Subcutaneous adipose tissue (tissue), 4 donors: ENCODE data around the gene PRND. TPM values are rescaled to one million over a fixed set of nuclear protein-coding genes. Genes with fewer than 3 reads are reported as not detected.

Experiments
- CTCF ChIP-seq: fragments of 450-650 bp; IDR thresholded peaks from one replicate; pipeline ENCODE4 v1.5.1; 2016; ENCODE audit warnings: low read depth, mild to moderate bottlenecking, control low read depth, antibody characterized with exemption, moderate library complexity
- total RNA-seq, 4 donors: library from RNA; depleted of rRNA; stranded (reverse); fragments of >200 nt; gene quantifications; one replicate each; pipeline ENCODE4 v1.1.0, GENCODE V29; 2016

Gene PRND
- total RNA-seq, 4 donors from 2014 or later: not detected

GRCh38 chr20:4740774-4741431, 19.2 kb downstream of the PRND start:
- no peak for TF ChIP-seq CTCF

GRCh38 chr20:4748847-4749246, 27.1 kb downstream of the PRND start:
- TF ChIP-seq CTCF: no peak

- no peak for TF ChIP-seq CTCF
Observed at GRCh38 chr20:4749326-4749725, 27.6 kb downstream of the PRND start.

DNA sequence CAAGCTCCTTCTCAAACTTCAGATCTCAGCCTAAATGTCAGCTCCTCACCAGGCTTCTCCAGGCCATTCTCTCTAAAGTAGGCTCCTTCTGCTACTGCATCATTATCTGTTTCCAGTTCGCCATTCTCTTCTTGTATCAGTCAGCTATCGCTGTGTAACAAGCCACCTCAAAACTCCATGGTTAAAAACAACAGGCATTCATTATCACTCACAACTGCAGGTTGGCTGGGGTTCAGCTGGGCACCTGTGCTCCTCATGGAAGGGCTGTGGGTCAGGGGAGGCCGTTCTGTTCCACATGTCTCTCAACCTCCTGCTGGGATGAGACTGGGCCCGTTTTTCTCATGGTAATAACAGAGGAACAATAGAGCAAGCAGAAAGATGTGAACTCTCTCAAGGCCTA, 28.7 kb downstream of the PRND start:
- TF ChIP-seq CTCF: no peak

DNA sequence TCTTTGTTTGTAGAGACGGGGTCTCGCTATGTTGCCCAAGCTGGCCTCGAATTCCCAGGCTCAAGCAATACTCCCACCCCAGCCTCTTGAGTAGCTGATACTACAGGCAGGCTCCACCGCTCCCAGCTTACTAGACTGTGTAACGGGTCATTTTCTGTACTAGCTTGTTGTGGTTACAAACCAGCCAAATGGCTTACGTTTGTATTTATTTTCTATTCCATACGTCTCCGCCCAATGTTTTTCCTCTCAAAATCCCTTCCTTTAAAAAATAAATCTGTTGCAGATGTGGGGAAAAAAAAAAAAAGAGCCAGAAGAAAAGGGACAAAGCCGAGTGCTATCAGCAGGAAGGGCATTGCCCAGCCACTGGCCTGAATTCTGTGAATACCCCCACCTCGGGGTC, 41.6 kb downstream of the PRND start:
- no peak for TF ChIP-seq CTCF

GRCh38 chr20:4763723-4764510, 42.2 kb downstream of the PRND start:
- TF ChIP-seq CTCF: no peak

DNA sequence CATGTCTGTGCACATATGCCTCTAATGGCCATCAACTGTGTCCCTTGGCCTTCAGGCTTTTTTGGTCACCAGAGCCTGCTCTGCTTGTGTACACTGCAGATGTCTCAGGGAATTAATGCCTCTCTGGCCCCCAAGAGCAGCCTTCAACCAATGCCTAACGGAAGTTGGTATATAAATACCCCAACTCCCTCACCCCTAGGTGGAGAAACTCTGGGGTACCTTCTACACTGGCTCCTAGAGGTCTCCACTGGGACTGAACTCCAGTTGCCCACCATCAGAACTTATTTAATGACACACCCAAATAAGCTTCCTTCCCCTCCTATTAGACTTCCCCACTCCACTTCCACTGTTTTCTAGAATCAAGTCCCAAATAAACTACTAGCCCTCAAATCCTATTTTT, 43.1 kb downstream of the PRND start:
- no peak for TF ChIP-seq CTCF
